ENCODE measurements around the gene KRT71.

DNA sequence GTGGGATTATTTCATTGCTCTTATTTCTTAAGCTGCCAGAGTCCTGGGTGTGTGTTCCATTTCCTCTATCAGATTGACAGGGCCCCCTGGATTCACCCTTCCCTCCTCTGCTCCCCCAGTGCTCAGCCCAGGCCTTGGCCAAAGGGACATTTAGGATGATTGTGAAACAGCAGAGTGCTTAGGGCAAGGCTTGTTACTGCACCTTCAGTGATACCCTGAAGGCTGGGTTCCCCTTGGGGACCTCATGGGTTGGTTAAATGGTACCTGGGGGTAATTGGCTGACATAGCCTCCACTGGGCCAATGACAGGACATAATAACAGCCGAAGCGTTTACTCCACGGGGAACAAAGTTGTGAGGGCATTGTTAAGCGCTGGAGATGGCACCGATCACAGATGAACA is 49.6 kb upstream of the KRT71 start:
- TF ChIP-seq, protein P1, sequence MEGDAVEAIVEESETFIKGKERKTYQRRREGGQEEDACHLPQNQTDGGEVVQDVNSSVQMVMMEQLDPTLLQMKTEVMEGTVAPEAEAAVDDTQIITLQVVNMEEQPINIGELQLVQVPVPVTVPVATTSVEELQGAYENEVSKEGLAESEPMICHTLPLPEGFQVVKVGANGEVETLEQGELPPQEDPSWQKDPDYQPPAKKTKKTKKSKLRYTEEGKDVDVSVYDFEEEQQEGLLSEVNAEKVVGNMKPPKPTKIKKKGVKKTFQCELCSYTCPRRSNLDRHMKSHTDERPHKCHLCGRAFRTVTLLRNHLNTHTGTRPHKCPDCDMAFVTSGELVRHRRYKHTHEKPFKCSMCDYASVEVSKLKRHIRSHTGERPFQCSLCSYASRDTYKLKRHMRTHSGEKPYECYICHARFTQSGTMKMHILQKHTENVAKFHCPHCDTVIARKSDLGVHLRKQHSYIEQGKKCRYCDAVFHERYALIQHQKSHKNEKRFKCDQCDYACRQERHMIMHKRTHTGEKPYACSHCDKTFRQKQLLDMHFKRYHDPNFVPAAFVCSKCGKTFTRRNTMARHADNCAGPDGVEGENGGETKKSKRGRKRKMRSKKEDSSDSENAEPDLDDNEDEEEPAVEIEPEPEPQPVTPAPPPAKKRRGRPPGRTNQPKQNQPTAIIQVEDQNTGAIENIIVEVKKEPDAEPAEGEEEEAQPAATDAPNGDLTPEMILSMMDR (IDR thresholded peaks at IDR 0.05), result no peak
- TF ChIP-seq, protein P2, sequence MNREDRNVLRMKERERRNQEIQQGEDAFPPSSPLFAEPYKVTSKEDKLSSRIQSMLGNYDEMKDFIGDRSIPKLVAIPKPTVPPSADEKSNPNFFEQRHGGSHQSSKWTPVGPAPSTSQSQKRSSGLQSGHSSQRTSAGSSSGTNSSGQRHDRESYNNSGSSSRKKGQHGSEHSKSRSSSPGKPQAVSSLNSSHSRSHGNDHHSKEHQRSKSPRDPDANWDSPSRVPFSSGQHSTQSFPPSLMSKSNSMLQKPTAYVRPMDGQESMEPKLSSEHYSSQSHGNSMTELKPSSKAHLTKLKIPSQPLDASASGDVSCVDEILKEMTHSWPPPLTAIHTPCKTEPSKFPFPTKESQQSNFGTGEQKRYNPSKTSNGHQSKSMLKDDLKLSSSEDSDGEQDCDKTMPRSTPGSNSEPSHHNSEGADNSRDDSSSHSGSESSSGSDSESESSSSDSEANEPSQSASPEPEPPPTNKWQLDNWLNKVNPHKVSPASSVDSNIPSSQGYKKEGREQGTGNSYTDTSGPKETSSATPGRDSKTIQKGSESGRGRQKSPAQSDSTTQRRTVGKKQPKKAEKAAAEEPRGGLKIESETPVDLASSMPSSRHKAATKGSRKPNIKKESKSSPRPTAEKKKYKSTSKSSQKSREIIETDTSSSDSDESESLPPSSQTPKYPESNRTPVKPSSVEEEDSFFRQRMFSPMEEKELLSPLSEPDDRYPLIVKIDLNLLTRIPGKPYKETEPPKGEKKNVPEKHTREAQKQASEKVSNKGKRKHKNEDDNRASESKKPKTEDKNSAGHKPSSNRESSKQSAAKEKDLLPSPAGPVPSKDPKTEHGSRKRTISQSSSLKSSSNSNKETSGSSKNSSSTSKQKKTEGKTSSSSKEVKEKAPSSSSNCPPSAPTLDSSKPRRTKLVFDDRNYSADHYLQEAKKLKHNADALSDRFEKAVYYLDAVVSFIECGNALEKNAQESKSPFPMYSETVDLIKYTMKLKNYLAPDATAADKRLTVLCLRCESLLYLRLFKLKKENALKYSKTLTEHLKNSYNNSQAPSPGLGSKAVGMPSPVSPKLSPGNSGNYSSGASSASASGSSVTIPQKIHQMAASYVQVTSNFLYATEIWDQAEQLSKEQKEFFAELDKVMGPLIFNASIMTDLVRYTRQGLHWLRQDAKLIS (CRISPR knock-in tag; IDR thresholded peaks at IDR 0.05; ENCODE audit: borderline replicate concordance), result no peak
- no peak for TF ChIP-seq ESRRA (CRISPR knock-in tag; IDR thresholded peaks at IDR 0.05; ENCODE audit: borderline replicate concordance)
- TF ChIP-seq MAX (CRISPR knock-in tag; IDR thresholded peaks at IDR 0.05), result no peak
- no peak for TF ChIP-seq ZNF317 (CRISPR knock-in tag; IDR thresholded peaks at IDR 0.05; ENCODE audit: borderline replicate concordance, low read depth)
- no peak for TF ChIP-seq ETV6 (CRISPR knock-in tag; IDR thresholded peaks at IDR 0.05)
- TF ChIP-seq, protein P3, sequence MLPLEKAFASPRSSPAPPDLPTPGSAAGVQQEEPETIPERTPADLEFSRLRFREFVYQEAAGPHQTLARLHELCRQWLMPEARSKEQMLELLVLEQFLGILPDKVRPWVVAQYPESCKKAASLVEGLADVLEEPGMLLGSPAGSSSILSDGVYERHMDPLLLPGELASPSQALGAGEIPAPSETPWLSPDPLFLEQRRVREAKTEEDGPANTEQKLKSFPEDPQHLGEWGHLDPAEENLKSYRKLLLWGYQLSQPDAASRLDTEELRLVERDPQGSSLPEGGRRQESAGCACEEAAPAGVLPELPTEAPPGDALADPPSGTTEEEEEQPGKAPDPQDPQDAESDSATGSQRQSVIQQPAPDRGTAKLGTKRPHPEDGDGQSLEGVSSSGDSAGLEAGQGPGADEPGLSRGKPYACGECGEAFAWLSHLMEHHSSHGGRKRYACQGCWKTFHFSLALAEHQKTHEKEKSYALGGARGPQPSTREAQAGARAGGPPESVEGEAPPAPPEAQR (CRISPR knock-in tag; IDR thresholded peaks at IDR 0.05), result no peak
- TF ChIP-seq, protein P4, sequence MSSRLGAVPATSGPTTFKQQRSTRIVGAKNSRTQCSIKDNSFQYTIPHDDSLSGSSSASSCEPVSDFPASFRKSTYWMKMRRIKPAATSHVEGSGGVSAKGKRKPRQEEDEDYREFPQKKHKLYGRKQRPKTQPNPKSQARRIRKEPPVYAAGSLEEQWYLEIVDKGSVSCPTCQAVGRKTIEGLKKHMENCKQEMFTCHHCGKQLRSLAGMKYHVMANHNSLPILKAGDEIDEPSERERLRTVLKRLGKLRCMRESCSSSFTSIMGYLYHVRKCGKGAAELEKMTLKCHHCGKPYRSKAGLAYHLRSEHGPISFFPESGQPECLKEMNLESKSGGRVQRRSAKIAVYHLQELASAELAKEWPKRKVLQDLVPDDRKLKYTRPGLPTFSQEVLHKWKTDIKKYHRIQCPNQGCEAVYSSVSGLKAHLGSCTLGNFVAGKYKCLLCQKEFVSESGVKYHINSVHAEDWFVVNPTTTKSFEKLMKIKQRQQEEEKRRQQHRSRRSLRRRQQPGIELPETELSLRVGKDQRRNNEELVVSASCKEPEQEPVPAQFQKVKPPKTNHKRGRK (CRISPR knock-in tag; IDR thresholded peaks at IDR 0.05; ENCODE audit: borderline replicate concordance), result no peak

Measured in WTC11 (cell line).